ENCODE measurements around the gene LDHA. TPM values are rescaled to one million over a fixed set of nuclear protein-coding genes. Genes with fewer than 3 reads are reported as not detected.
"Not testable (repeated sequence)": the region's sequence is repeated elsewhere in the genome, so short reads cannot be mapped to it uniquely, and the experiment has no call there.

The LDHA gene
- polyA plus RNA-seq, 3 donors = 191 to 501 (median 438) TPM

GRCh38 chr11:18397921-18398320, 3.6 kb downstream of the LDHA start:
- no peaks in the 10 kb centered on the region for H3K9me3 Mint-ChIP-seq
- no peak overlapping the region for H3K27ac ChIP-seq (ENCODE audit: low read depth in 1 of 2, low read length in 2 of 2)
- peaks cover 65% of the 10 kb centered on the region for H3K79me2 ChIP-seq (ENCODE audit: insufficient read depth, low read length)
- no peak for DNase-seq
- H3K36me3 Mint-ChIP-seq = peaks cover 48 to 58% of the 10 kb centered on the region in 2 donors
- H2AFZ ChIP-seq (ENCODE audit: insufficient read depth, low read depth, low read length, poor library complexity, severe bottlenecking) = no peak overlapping the region
- TF ChIP-seq CTCF (IDR thresholded peaks at IDR 0.05) = no peak
- intact Hi-C loops (cut with micrococcal nuclease) = loop anchor here (5.0 to 10.0 kb wide), 5 partner anchors 76 to 237 kb away; partner anchors contain the start of genes SPTY2D1 (in 2 of the 2), GTF2H1 (in 1 of the 2), HPS5 (in 1 of the 2) and SAA2 (in 1 of the 2)
- H4K20me1 ChIP-seq (ENCODE audit: insufficient read depth, low read length) = peaks cover 68% of the 10 kb centered on the region
- no peak overlapping the region for H3K27ac Mint-ChIP-seq
- no peak overlapping the region for H3K9ac ChIP-seq (ENCODE audit: insufficient read depth, low read length, poor library complexity, severe bottlenecking)
- H3K36me3 ChIP-seq (replicated peaks in 1 of 2; ENCODE audit: control insufficient read depth in 1 of 2, insufficient read depth in 2 of 2, low read length in 2 of 2) = peaks cover 51 to 63% of the 10 kb centered on the region in 2 donors
- H3K4me2 ChIP-seq (replicated peaks; ENCODE audit: extremely low read depth, low read length, poor library complexity, severe bottlenecking) = no peak overlapping the region
- H3K27me3 Mint-ChIP-seq (ENCODE audit: low read depth in 3 of 3) = peaks cover 0 to 3% (median 0%) of the 10 kb centered on the region in 3 donors
- no CpG with 5 or more reads among the region's 3 CpGs for WGBS (ENCODE audit: insufficient coverage)
- H3K4me1 ChIP-seq (ENCODE audit: control insufficient read depth in 1 of 2, insufficient read depth in 2 of 2, low read length in 2 of 2) = peaks cover 18 to 28% of the 10 kb centered on the region in 2 donors
- no peaks in the 10 kb centered on the region for H3K27me3 ChIP-seq (ENCODE audit: control insufficient read depth in 2 of 2, insufficient read depth in 2 of 2, low read length in 2 of 2)
- H3K4me3 ChIP-seq (replicated peaks in 1 of 3; ENCODE audit: low read depth in 2 of 3, low read length in 3 of 3) = no peak overlapping the region
- no peaks in the 10 kb centered on the region for H3K9me3 ChIP-seq (replicated peaks in 1 of 2; ENCODE audit: control insufficient read depth in 1 of 2, insufficient read depth in 1 of 2, low read length in 2 of 2)
- peaks cover 19% of the 10 kb centered on the region for H3K4me1 Mint-ChIP-seq
- H3K4me3 Mint-ChIP-seq = no peak overlapping the region

GRCh38 chr11:18401077-18401476, 6.7 kb downstream of the LDHA start:
- H3K9ac ChIP-seq (ENCODE audit: insufficient read depth, low read length, poor library complexity, severe bottlenecking); H3K27ac Mint-ChIP-seq; H3K4me3 Mint-ChIP-seq; DNase-seq; H3K9me3 ChIP-seq (replicated peaks in 1 of 2; ENCODE audit: control insufficient read depth in 1 of 2, insufficient read depth in 1 of 2, low read length in 2 of 2); H3K4me3 ChIP-seq (replicated peaks in 1 of 3; ENCODE audit: low read depth in 2 of 3, low read length in 3 of 3); H3K27me3 Mint-ChIP-seq (ENCODE audit: low read depth in 3 of 3); H3K27me3 ChIP-seq (ENCODE audit: control insufficient read depth in 2 of 2, insufficient read depth in 2 of 2, low read length in 2 of 2); H3K9me3 Mint-ChIP-seq; H2AFZ ChIP-seq (ENCODE audit: insufficient read depth, low read depth, low read length, poor library complexity, severe bottlenecking); H3K4me1 Mint-ChIP-seq; H3K27ac ChIP-seq (ENCODE audit: low read depth in 1 of 2, low read length in 2 of 2); H3K4me2 ChIP-seq (replicated peaks; ENCODE audit: extremely low read depth, low read length, poor library complexity, severe bottlenecking); H3K4me1 ChIP-seq (ENCODE audit: control insufficient read depth in 1 of 2, insufficient read depth in 2 of 2, low read length in 2 of 2); intact Hi-C loops (cut with micrococcal nuclease): not testable (repeated sequence)
- H3K36me3 Mint-ChIP-seq = peaks cover 72 to 89% of the 10 kb centered on the region in 2 donors
- 100% methylated on average over 2 of the region's 9 CpGs for WGBS (ENCODE audit: insufficient coverage)
- Histone ChIP-seq H4K20me1 (ENCODE audit: insufficient read depth, low read length) (peaks cover 80% of the 10 kb centered on the region), H3K79me2 (ENCODE audit: insufficient read depth, low read length) (peaks cover 43% of the 10 kb centered on the region), H3K36me3 (replicated peaks in 1 of 2; ENCODE audit: control insufficient read depth in 1 of 2, insufficient read depth in 2 of 2, low read length in 2 of 2) (peaks cover 79 to 95% of the 10 kb centered on the region in 2 donors)
